NCI-H82 treated with DMSO at 0.1 percent for 48 hours (cell line): ENCODE data around the gene SORBS1.

Source experiments
- DNase-seq: peaks from one replicate; lab custom pipeline; 2025; ENCODE audit not compliant: unreplicated experiment; lab: John Stamatoyannopoulos, UW

The SORBS1 gene

GRCh38 chr10:95542330-95542729 lies 18.8 kb downstream of the SORBS1 start:
- no peak for DNase-seq

GRCh38 chr10:95540514-95541052 lies 20.6 kb downstream of the SORBS1 start:
- DNase-seq, result no peak

DNA sequence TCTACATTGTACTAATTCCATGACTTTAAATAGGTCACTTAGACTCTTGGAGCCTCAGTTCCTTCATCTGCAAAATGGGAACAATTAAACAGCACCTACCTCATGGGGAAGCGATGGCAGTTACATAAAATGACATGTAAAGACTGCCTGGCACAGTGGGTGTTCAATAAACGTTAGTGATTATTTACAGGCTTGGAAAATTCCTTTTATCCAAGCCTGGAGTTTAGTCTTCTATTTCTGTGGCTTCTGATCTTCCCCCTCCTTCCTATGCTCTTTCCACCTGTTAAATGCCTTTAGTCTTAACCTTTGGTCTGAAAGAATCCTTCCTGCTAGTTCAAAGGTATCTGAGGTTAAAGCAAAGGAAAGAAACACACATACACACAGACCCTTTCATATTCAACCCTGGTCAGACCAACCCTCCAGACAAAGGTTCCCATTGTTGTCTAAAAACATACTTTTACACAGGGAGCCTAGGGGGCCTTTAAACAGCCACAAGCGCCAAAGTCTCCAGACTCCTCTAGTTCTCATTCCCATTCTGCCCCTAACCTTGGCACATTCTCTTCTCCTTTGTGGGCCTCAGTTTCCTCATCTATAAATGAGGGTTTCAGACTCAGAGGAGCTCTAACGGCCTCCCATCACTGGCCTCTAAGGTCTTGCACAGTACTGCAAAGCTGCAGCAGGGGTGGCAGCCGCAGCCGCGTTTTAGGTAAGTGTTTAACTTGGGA lies 21.4 kb downstream of the SORBS1 start:
- no peak for DNase-seq

DNA sequence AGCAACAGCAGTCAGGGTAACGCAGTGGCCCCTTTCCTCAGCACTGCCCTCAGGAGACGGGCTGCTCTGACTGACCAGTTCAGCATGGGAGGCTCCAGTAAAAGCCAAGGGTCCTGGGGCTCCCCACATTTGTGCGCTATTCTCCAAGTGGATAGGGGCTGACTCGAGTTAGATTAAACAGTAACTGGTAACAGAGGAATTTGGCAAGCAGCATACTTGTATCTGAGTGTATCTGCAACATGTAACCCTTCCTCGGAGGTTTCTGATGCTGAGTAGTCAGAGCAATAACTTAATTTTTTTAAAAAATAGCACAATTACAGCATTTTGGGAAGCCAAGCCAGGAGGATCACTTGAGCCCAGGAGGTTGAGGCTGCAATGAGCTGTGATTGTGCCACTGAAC lies 22.8 kb downstream of the SORBS1 start:
- DNase-seq, result no peak

DNA sequence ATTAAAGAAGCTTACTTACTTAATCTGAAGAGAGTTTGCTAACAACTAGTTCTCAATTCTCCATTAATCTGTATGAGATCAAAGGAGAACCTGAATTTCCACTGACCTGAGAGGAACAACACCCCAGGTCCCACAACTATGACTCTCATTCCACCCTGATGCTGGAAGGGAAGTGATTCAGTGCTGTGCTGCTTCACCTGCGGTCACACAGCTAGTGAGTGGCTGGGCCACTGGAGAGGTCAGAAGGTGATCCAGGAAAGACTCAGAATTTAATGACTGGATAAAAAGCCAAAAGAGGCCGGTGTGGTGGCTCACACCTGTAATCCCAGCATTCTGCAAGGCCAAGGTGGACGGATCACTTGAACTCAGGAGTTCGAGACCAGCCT lies 23.6 kb downstream of the SORBS1 start:
- DNase-seq, result no peak

DNA sequence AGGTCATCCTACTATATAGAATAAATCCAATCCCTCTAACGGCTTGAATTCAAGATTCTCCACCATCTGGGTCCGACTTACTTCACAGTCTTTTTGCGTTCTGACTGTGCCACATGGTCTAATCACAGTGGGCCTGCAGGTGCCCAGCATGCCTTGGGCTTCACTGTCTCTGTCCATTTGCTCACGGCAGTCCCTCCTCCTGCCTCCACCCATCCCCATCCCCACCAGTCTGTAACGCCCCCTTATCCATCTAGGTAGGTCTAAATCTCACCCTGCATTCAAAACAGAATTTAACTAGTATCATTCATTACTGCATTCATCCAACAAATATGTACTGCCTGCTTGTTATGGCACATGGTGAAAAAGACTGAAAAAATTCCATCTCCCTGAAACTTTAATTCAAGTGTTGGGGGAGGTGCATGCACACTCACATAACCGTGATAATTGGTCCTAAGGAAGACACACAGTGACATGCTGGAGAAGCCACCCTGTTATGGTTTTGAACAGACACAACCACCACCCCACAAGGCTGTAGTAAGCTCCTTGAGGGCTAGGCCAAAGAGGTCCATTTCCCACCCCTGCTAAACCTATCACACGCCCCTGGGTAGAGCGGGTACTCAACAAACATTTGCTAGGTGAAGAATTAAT lies 24.2 kb downstream of the SORBS1 start:
- no peak for DNase-seq

- DNase-seq, result no peak
Observed at GRCh38 chr10:95536017-95536416, 25.2 kb downstream of the SORBS1 start.

DNA sequence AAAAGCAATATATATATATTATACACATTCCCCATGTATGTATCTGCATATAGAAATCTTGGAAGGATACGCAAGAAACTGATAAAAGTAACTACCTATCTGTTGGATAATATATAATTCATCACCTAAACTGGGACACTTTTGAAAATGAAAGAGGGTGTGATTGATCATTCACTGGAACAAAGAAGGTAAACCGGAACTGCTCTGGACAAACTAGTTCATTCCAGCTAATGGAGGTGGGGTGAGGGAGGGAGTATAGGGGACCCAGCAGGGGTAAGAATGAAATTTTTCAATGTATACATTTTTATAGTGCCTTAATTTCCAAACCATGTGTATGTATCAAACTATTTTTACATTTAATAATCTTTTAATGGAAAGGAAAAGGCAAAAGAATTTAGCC lies 25.6 kb downstream of the SORBS1 start:
- no peak for DNase-seq

DNA sequence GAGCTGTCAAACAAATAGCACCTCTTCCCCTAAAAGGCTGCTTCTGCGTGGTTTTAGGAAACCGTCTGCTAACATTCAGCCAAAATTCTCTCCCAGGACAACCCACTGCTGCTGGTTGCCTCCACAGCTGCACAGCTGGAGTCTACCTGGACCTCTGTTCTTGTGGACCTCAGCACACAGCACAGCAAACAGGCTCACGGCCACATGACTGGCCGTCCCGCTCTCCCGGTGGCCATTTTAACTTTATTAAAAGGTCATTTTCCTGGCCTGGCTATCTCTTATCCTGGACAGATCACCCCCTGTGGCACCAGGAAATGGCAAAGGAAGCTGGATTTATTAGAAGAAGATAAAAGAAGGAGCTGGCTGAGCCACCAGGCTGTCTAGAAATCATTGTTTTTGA lies 27.6 kb downstream of the SORBS1 start:
- DNase-seq, result no peak

GRCh38 chr10:95532536-95532935 lies 28.6 kb downstream of the SORBS1 start:
- DNase-seq, result no peak

DNA sequence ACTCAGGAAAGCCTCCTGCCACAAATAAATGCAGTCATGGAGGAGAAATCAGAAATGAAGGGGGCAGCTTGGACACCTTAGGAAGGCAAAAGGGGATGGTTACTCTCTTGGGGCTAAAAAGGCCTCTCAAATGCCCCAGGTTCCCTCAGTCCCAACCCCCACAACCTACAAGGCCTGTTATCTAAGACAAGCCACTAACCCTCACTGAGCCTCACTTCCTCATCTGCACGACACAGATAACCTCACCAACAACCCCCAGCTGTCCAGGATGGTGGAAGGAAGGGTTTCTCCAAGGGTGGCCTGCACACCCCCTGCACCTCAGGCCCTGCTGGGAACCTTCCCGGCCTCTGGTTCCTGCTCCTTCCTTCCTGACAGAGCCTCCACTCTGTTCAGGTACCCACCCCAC lies 29.2 kb downstream of the SORBS1 start:
- DNase-seq, result no peak

DNA sequence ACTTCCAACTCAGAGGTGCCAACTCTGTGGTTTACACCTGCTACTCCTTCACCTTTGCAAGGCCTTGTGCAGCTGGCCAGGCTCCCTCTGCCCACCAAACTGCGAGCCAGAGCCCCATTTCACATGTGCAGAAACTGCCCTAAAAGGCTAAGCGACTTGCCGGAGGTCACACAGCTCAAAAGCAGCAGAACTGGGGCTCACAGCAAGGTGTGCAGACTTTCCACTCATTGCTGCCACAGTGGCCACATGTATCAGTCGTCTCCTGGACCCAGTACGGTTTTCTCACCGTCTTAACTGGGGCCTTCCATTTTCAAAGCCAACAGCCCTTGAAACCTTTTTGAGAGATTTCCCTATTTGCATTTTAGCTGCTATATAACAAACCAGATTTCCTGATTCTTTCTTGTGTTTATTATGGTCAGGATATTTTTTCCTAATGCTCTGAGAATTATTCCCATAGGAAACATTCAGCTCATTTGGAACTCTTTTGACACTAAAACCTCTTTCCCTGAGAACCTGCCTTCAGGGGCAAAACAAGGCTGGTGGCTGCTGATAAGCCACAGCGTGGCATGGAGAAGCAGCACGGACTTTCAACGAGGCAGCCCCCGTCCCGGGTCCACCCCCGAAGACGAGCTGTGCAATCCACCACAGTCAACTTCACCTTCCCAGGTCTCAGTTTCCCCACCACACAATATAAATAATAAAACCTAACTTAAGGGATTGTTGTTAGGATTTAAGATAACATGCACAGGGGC lies 29.9 kb downstream of the SORBS1 start:
- DNase-seq, result no peak

GRCh38 chr10:95530561-95530960 lies 30.6 kb downstream of the SORBS1 start:
- DNase-seq, result no peak

DNA sequence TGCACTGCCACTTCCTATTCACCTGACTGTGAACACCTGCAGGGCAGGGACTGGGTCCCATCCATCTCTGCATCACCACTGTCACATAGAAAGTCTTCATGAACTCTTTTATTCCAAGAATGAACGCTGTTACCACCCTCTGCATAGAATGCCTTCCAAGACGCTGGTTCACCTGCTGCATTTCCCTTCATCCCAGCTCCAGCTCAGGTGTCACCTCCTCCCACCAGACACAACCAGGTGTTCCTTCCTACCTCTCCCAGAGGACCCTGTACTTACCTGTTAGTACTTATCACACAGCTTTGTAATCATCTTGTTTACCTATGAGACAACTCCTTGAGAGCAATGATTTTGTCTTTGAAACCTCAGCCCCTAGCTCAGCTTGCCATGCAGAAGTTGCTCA lies 31.1 kb downstream of the SORBS1 start:
- DNase-seq, result no peak

GRCh38 chr10:95526044-95526443 lies 35.1 kb downstream of the SORBS1 start:
- no peak for DNase-seq

GRCh38 chr10:95525033-95525418 lies 36.1 kb downstream of the SORBS1 start:
- DNase-seq, result no peak

DNA sequence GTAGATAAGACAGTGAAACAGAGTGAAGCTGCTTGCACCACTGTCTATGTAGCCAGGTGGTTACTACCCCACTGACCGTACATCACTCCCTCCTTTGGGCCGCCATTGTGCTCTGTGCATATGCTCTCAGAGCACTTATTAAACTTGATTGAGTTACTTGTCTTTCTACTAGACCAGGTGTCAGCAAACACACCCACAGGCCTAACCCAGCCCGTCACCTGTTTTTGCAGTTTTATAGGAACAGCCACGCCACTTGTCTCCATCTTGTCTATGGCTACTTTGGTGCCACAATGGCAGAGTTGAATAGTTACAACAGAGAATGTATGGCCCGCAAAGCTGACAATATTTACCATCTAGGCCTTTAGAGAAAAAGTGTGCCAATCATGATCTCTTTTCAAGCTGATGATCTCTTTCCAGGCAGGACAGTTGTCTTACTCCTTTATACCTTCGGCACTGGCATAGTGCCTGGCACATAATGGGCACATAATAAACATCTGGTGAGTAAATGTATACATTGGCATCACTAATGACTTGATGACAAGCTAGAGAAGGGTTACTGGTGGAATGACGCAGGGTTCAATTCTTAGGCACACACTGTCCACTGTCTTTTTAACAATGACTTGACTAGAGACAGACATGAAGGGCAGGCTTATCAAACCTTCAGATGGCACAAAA lies 36.7 kb downstream of the SORBS1 start:
- no peak for DNase-seq

GRCh38 chr10:95522117-95522516 lies 39.1 kb downstream of the SORBS1 start:
- no peak for DNase-seq

- DNase-seq, result no peak
Observed at GRCh38 chr10:95520617-95521016, 40.6 kb downstream of the SORBS1 start.

GRCh38 chr10:95518455-95519452 lies 42.4 kb downstream of the SORBS1 start:
- no peak for DNase-seq
